Panc1 (cell line): ENCODE data around the gene BTG4.

Experiments
- CTCF ChIP-seq: fragments of 450-650 bp; IDR thresholded peaks from 2 replicates; pipeline ENCODE4 v1.5.1; 2017; ENCODE audit warnings: mild to moderate bottlenecking
- POLR2AphosphoS5 ChIP-seq: IDR thresholded peaks from 2 replicates; pipeline ENCODE4 v1.6.1; 2012; ENCODE audit warnings: mild to moderate bottlenecking, low read depth, low read length, moderate library complexity
- SIN3A ChIP-seq: IDR thresholded peaks from 2 replicates; pipeline ENCODE4 v1.6.1; 2012; ENCODE audit warnings: low read depth, mild to moderate bottlenecking, low read length, moderate library complexity, borderline replicate concordance; ENCODE audit not compliant: insufficient read depth

GRCh38 chr11:111500481-111500880, 11.7 kb downstream of the BTG4 start:
- TF ChIP-seq CTCF (no peak), SIN3A (no peak), POLR2AphosphoS5 (no peak)
